HG02588 (cell line): ENCODE results near the gene SHLD2.
"Not testable (repeated sequence)": the region's sequence is repeated elsewhere in the genome, so short reads cannot be mapped to it uniquely, and the experiment has no call there.

ENCODE experiments used
- ATAC-seq: cut with Tn5 transposase; IDR thresholded peaks from one replicate; pipeline ENCODE4 v1.9.1; 2021; ENCODE audit warnings: mild to moderate bottlenecking, moderate library complexity; ENCODE audit not compliant: unreplicated experiment

The SHLD2 gene

DNA sequence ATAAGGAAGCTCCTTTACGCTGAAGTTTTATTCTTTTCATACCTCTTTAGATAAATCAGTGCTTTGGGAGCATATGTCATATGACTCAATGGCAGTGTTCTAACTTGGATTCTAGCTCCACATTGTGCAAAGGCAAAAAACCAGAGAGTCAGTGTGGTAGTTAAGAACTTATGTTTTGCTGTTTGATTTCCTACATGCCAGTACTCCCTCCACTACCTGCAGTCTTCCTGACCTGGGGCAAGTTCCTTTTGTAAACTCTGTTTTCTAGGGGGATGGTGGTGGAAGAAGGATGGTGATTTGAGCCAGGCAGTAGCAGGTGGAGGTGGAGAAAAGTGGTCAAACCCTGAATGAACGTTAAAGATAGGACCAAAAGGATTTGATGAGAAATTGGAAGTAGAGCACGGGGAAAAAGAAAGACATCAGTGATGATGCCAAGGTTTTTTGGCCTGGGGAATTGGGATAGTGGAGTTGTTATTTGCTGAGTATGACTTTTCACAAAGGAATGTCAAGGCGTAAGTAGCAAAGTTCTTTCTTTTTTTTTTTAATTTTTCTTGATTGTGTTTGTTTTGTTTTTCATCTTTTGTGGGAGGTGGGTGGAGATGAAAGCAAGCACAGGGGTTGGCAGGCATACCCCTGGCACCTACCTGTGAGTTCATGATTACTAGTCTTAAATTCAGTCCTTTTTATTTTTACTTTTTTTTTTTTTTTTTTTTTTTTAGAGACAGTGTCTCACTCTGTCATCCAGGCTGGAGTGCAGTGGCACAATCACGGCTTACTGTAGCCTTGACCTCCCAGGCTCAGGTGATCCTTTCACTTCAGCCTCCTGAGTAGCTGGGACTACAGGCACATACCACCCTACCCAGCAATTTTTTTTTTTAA, 47.5 kb downstream of the SHLD2 start:
- not testable (repeated sequence) for ATAC-seq

GRCh38 chr10:87143109-87143418, 48.1 kb downstream of the SHLD2 start:
- not testable (repeated sequence) for ATAC-seq

DNA sequence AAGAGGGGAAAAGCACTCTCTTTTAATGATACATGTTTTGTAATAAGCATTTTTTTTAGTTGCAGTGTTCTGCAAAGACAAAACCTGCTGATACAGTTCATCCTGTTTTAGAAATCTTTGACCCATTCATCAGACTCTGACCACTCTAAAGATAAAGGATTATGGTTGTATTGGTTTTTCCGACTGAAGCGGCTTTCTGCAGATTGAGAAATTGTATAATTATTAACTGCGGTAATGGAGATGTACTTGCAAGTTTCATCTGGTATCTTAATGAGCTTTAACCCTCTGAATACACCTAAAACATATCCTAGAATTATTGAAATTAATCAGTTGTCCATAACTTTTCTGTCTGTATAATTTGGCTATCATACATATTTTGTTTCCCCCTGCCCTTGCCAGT, 50.6 kb downstream of the SHLD2 start:
- not testable (repeated sequence) for ATAC-seq

- ATAC-seq, result not testable (repeated sequence)
These were observed 54.1 kb downstream of the SHLD2 start for GRCh38 chr10:87149020-87149609.

- ATAC-seq, result not testable (repeated sequence)
These were observed 56.5 kb downstream of the SHLD2 start for GRCh38 chr10:87151516-87151915.

DNA sequence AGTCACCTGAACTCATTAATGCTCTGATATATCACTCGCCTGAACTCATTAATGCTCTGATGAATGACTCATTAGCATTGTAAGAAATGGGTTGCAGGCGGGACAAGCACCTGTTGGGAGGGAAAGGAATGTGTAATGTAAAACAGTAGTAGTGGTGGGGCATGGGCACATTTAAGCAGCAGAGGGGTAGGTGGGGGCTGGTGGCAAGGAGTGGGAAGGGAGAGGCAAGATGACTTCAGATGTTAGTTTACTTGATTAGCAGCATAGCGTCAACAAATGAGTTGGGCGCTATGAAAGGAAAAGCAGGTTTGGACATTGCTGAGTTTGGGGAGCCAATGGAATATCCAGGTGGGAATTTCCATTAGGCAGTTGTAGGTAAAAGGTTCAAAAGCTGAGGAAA, 61.8 kb downstream of the SHLD2 start:
- ATAC-seq, result not testable (repeated sequence)

DNA sequence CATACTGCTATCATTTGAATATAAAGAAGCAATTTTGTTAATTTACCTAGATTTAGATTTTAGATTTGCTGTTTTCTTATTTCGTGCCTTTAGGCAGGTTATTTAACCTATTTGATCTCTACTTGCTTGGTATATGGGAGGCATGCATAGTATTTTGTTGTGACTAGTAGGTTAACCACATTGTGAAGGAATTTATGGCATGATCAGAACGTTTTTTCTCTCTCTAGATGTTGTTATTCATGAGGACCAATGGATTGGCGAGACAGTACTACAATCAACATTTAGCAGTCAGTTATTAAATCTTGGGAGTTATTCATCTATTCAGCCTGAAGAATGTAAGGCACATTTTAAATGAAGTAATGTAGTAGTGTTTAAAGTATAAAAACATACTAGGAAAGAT, 62.8 kb downstream of the SHLD2 start:
- ATAC-seq, result not testable (repeated sequence)

DNA sequence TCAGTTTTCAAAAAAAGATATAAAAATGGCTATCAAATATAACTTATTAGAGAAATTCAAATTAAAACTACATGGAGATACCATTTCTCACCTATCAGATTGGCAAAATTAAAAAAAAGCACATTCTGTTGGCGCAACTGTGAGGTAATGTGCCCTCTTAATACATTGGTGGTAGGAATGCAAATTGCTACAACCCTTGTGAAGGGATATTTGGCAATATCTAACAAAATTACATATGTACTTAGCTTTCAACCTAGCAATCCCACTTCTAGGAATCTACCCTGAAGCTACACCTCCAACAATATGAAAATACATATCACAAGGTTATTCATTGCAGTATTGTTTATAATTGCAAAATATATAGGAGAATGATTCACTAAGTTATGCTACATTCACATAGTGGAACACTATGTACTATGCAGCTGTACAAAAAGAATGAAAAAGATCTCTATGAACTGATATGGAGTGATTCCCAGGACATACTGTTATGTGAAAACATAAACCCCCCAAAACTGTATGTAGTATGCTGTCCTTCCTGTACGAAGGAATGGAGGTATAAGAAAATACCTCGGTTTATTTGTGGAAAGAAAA, 67.8 kb downstream of the SHLD2 start:
- not testable (repeated sequence) for ATAC-seq

DNA sequence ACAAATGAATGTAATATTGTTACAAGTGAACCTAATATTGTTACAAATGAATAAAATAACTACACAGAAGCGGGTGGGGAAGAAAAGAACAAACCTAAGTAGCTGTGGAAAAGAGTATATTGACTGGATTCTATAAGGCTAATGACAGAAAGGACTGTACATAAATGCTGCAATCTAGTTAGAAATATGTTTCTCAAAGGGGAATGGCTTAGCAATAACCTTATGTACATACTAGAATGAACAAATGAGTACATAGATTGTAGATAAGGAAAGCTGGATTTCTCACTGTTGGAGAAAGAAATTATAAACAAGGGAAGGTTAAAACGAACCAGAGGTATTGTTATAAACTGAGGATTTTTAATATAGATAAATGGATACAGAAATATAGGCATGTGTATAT, 68.4 kb downstream of the SHLD2 start:
- ATAC-seq, result not testable (repeated sequence)

DNA sequence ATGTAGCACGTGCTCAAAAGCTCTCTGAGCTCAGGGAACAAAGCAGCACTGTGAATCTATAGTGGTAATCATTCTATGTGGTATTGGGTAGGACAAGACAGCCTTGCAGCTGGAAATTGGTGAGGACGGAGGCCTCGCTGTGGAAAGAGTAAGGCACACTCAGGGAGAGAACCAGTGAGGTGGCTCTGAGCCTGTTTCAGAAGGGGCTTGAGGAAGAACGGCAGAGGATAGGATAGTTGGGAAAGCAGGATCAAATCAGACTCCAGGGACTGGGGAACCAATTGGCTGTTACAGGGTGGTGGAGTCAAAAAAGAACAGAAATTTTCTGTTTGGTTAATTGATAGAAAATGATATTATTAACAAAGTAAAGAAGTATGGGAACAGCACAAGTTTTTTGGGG, 74.9 kb downstream of the SHLD2 start:
- not testable (repeated sequence) for ATAC-seq

DNA sequence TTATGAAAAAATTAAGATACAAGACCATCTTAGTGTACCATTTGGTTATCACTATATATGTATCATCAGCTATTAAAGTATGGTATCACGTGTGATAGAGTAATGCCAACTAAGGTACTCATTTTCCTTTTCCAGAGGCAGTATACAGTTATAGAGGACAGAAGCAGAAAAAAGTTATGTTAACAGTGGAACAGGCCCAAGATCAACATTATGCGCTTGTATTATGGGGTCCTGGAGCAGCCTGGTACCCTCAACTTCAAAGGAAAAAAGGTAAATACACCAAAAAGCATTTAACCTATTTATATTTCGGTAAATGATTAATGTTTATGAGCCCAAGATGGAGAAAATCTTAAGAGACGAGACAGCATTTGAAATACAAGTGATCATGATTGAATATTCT, 75.7 kb downstream of the SHLD2 start:
- ATAC-seq, result not testable (repeated sequence)

- ATAC-seq, result not testable (repeated sequence)
These were observed 76.7 kb downstream of the SHLD2 start for GRCh38 chr10:87171670-87172069.

DNA sequence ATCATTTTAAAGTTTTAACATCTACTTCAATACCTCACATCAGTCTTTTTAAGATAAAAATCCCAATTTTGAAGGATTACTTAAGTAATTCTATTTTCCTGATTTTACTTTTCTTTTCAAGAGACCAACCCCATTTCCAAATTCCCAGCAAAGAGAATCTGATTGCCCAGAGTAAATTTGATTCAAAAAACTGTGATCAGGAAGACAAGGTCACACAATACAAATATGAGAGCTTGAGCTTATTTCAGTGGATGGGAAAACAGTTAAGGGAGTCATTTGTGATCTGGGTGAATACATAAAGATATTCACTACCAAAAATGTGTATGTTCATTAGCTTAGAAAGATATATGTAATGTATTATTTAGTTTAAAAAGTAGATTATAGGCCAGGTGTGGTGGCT, 77.2 kb downstream of the SHLD2 start:
- ATAC-seq, result not testable (repeated sequence)

DNA sequence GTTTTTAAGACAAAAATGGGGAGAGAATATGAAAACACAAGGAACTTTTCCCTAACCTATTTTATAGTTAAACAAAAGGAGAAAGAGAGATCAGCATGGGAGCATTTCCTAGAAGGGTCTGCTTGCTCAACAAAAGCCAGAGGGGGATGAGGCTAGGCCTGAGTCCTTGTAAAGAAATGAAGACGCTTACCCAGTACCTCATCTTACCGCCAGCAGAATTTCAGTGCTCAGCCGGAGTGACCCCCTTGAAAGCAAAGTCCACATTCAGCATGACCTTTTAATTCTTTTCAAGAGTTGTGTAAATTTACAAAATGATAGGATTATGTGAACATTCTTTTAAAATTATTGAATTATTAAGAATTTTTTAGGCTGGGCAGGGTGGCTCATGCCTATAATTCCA, 82.6 kb downstream of the SHLD2 start:
- not testable (repeated sequence) for ATAC-seq

DNA sequence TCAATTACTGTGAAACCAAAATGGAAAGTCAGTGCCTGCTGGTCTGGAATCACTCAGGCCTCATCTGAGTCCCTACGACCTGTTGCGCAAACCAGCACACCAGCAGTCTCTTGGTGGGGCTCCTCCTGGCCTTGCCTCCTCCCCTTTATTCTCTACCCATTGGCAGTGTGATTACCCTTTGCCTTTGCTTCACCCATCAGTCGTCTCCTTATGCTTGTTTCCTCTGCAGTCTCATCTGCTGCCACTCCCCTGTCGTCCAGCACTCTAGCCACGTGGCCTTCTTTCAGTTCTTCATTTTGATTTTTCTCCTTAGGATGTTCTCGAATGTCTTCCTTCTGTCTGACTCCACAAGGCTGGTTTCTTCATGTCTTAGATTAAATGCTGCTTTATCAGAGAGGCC, 89.4 kb downstream of the SHLD2 start:
- ATAC-seq, result not testable (repeated sequence)

GRCh38 chr10:87186016-87186415, 91.0 kb downstream of the SHLD2 start:
- ATAC-seq, result not testable (repeated sequence)

DNA sequence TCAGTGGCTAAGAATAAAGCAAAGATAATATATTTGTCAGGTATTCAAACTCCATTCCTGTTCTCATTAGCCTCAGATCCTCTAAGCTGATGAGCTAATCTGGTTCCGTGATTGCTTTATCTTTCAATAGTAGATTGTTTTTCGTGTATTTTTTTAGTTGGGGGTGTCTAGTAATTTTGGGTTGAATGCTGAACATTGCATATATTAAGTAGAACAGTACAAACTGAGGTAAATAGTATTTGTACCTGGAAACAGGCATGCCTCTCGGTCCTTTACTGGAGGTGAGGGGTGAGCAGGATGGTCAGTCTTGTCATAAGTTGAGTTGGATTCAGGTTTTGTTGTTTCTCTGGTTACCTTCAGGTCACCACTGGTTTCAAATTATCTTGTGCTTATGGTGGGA, 92.6 kb downstream of the SHLD2 start:
- ATAC-seq, result not testable (repeated sequence)

- not testable (repeated sequence) for ATAC-seq
These were observed 96.8 kb downstream of the SHLD2 start for GRCh38 chr10:87191841-87192240.

- ATAC-seq, result peak; percentile 75
These were observed 105.9 kb downstream of the SHLD2 start for GRCh38 chr10:87200924-87201323.

DNA sequence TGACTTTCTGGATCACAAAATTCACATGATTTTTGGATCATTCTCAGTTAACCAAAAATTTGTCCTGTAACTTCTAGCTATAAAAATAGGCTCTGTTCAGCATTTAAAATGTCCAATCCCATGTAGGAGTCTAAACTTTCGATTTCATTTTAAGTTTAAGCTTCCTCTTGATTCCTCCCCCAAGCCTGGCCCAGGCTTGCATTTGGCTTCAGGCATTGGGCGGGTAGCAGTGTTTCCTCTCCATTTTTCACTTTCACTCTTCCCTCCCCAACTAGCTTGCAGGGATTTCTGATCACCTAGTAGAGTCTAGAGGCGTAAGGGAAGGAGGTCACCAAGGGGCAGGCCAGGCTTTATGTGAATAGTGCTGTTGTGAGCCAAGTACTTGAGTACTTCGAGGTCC, 109.8 kb downstream of the SHLD2 start:
- not testable (repeated sequence) for ATAC-seq

GRCh38 chr10:87206922-87207321, 111.9 kb downstream of the SHLD2 start:
- not testable (repeated sequence) for ATAC-seq

DNA sequence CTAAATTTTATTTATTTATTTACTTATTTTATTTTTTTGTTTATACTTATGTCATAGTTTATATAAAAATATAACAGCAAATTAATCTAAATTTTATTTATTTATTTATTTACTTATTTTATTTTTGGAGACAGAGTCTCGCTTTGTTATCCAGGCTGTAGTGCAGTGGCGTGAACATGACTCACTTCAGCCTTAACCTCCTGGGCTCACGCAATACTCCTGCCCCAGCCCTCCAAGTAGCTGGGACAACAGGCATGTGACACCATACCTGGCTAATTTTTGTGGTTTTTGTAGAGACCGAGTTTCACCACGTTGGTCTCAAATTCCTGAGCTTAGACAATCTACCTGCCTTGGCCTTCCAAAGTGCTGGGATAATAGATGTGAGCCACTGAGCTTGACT, 115.3 kb downstream of the SHLD2 start:
- ATAC-seq, result not testable (repeated sequence)
